Hematopoietic multipotent progenitor cell treated with erythropoietin and hydrocortisone succinate and interleukin-3 and kit ligand, for 6 days (in vitro differentiated cells): ENCODE results near the gene CCDC97.

ENCODE experiments used
- DNase-seq: peaks from one replicate; pipeline ENCODE4 v3.0.0-alpha.2; 2015

Gene CCDC97

GRCh38 chr19:41320568-41320967 is 10.6 kb downstream of the CCDC97 start:
- no peak for DNase-seq

DNA sequence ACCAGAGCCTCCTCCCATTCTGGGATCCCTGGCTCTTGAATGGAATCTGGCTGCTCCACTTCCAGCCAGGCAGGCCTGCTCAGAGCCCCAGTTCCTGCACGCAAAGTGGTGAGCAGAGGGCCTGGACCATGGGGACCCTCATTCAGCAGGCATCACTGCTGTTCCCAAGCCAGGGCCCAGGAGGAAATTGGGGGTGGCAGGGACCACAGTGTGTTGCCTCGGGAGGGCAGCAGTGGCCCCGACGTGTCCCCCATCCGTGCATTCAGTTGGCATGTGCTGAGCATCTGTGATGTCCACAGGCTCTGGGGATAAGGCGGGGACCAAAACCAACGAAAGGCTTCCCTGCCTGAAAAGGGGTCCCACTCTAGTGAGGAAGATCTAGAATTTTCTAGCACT is 11.2 kb downstream of the CCDC97 start:
- no peak for DNase-seq

GRCh38 chr19:41321600-41322270 is 11.8 kb downstream of the CCDC97 start:
- peak; percentile 65 for DNase-seq

DNA sequence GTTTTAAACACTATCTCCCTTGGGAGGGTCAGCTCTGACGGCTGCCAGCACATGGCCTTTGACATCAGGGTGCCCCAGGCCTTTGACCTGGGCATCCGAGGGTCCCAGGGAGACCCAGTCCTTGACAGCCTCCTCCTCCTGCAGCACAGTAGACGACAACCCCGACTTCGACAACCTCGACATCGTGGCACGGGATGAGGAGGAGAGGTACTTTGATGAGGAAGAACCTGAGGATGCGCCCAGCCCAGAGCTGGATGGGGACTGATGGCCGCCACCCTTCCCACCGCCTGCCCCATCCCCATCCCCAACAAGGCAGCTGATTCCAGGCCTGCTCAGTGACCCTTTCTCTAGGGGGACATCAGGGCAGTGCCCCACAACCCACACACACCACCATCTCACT is 12.5 kb downstream of the CCDC97 start:
- DNase-seq, result no peak

DNA sequence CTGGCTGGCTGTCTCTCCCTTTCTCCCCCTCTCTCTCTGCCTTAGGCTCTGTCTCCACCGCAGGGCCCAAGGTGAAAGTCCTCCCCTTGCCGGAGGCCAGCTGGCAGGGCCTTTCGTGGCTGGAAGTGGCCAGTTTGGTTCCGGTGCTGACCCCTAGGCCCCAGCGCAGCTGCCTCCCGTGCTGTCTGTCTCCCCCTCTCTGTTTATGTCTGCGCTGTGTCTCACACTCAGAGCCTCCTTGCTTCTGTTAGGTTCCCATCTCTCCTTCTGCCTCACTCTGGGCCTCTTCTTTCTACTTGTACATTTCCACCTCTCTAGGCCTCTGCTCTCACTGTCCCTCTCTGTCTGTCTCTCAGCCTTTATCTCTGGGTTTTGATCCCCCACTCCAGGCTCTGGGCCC is 13.1 kb downstream of the CCDC97 start:
- no peak for DNase-seq

GRCh38 chr19:41323430-41324125 is 13.6 kb downstream of the CCDC97 start:
- peak; percentile 91 for DNase-seq

DNA sequence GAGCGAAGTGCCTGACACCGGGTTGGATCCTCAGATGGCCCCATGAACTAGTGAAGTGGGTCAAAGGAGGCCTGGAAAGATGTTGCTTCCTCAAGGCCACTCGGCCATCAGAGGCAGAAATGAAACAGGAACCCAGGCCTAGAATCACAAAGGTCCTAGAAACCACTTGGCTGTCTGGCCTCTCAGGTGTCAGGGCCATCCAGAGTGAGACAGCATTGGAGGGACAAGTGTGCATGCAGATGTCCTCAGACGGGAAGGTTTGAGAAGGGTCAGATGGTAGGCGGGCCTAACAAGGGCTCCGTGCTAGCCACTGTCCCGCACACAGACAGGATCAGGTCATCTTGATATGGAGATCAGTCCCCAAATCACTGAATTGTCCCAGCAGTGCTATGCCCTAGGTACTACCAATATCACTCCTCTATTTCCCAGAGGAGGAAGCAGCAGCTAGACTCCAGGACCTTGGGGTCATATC is 14.3 kb downstream of the CCDC97 start:
- DNase-seq, result no peak

DNA sequence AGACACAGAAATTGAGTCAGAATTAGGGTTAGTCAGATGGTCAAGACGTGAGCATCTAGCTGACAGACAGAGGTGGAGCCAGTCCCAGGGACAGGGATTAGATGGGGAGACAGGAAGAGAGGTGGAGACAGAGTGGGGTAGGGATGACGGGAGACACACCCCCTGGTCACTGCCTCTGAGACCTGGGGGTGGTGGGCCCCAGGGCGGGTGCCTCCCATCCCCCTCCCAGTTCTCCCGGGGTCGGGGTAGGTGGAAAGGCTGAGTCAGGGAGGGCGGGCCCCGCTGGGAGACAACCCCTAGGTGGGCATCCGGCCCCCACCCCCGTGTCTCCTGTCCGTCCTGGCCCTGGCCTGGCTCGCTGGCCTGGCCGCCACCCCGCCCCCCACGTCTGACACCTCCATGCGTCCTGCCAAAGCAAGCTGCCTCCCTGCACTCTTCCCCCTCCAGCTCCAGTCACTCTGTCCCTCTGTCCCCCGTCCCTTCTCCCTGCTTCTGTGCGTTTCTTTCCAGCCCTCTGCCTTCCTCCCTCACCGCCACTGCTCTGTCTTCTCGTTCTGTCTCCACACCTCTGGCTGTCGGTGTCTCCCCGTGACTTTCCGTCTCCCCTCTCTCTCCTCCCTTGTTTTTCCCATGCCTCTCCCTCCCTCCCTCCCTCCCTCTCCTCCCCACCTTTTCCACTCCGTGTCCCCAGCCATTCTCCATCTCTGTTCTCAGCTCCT is 15.1 kb downstream of the CCDC97 start:
- DNase-seq, result peak; percentile 42

DNA sequence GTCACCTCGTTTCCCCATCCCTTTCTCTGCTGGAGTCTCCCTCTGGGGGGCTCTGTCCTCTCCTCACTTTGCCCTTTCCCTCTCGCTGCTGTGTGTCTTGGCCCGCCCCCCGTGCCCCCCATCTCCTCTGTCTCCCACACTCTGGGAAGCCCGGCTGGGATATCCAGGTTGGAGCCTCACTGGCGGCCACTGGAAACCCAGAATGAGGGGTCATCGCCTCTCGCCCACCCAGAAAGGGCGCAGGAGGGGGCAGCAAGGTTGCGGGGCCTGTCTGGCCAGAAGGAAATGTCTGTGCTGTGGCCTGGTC is 15.6 kb downstream of the CCDC97 start:
- DNase-seq, result no peak

DNA sequence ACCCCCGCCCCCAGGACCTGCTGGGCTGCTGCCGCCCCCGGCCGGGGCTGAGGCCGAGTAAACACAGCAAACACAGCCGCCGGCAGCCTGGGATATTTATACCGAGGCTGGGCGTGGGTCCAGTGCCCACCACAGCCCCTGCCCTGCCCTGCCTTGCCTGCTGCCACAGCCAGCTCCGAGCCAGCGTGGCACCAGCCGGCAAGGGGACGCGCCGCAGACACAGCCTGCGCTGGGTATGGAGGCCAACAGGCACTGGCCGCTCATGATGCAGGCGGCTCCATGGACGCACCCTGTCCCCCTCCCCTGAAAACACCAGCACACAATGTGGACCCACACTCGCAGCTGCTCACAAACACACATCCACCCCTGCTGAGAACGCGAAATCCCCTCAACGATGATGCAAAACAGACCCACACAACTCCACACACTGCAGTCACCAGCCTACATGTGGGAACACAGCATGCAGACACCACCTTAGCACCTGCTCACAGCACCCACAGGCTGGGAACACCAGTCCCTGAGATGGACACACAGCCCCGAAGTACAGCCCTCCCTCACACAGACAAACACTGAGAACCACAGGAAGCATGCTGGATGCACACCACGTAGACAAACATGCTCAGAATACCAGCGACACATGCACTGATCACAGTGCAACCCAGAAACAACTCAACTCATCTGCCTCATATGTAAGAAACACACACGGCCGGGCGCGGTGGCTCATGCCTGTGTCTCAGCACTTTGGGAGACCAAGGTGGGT is 16.2 kb downstream of the CCDC97 start:
- DNase-seq, result peak; percentile 51

DNA sequence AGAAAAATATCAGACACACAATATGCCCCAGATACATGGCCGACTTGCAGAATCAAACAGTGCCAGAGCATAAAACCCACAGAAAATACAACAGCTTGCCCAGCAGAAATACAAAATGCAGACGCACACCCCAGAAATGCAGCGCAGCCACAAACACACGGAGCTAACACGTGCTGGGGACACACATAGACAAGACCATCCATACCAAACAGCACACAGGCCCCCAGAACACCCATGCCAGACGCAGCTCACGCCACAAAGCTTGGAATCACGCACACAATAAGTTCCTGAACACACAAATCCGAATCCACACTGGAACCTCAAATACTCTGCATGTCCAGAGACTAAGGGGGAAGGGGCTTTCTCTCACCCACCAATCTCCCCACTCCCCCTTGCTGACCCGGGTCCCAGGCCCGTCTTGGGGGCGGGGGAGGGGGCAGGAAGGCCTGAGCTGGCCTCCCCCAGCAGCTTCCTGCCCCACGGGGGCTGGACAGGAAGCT is 17.2 kb downstream of the CCDC97 start:
- DNase-seq, result peak; percentile 53

DNA sequence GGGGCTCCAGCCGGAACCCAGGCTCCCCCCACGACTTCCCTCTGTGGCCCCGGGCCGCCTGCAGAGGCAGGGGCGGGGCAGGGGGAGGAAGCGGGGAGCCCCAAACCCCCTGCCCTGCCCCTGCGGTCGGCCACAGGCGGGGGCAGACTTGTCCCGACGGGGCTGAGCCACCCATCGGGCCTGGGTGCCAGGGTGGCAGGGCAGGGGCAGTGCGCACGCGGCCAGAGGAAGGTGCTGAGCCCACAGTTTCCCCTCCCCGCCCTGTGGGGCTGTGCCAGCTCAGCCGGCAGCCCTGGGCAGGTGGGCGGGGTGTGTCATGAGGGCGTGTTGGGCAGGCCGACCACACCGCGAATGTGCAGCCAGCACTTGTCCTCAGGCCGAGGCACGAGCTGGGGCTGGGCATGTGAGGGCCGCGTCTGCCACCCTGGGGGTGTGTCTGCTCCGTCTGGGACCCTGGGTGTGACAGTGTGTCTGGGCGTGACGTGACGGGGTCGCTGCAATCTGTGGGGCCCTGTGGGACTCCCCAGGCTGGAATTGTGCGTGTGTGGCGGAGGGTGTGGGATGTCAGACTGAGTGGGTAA is 17.7 kb downstream of the CCDC97 start:
- DNase-seq, result peak; percentile 89

- DNase-seq, result peak; percentile 56
Observed at GRCh38 chr19:41328157-41328841, 18.3 kb downstream of the CCDC97 start.

GRCh38 chr19:41328842-41329225 is 18.9 kb downstream of the CCDC97 start:
- no peak for DNase-seq

DNA sequence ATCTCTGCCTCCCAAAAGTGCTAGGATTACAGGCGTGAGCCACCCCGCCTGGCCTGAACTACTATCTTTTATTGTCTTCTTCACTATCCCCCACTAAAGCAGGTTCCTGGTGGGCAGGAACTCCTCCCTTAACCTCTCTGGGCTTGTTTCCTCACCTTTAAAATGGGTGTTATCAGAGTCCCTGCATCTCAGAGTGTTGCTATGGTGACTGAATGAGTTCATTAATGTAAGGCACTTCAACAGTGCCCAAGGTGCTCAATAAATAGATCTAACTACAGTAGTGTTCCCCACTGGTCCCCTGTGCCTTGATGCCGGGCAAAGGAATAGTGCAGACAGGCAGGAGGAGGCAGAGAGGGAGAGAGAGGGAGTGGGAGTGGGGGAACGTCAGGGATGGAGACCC is 20.5 kb downstream of the CCDC97 start:
- DNase-seq, result no peak

- no peak for DNase-seq
Observed at GRCh38 chr19:41330946-41331678, 21.1 kb downstream of the CCDC97 start.

DNA sequence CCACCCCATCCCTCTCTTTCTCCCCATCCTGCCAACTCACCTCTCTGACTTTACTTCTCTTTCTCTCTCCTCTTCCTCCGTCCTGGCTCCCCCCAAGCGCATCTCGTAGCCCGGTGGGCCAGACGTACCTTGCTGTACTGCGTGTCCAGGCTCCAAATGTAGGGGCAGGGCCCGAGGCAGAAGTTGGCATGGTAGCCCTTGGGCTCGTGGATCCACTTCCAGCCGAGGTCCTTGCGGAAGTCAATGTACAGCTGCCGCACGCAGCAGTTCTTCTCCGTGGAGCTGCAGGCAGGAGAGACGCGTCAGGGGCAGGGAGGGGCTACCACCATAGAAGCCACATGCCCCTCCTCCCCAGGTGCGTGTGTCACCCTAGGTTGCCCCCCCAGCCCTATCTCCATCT is 22.0 kb downstream of the CCDC97 start:
- DNase-seq, result no peak

- DNase-seq, result no peak
Observed at GRCh38 chr19:41332468-41332867, 22.5 kb downstream of the CCDC97 start.

- DNase-seq, result no peak
Observed at GRCh38 chr19:41334793-41335192, 24.8 kb downstream of the CCDC97 start.

- DNase-seq, result no peak
Observed at GRCh38 chr19:41335467-41335866, 25.5 kb downstream of the CCDC97 start.

- DNase-seq, result no peak
Observed at GRCh38 chr19:41339936-41340335, 30.0 kb downstream of the CCDC97 start.
